Choroid plexus epithelial cell (primary cell): ENCODE data around the gene CD300LB.
"Not testable (repeated sequence)": the region's sequence is repeated elsewhere in the genome, so short reads cannot be mapped to it uniquely, and the experiment has no call there.

Experiments used
- DNase-seq: peaks from one replicate; pipeline ENCODE4 v3.0.0-alpha.2; 2010; ENCODE audit warnings: low read depth
- H3K4me3 ChIP-seq: 2 replicates; pipeline ENCODE4 v1.5.1; 2011; ENCODE audit warnings: low read depth, mild to moderate bottlenecking, control low read depth, low read length, moderate library complexity
- TF ChIP-seq, protein P1 (sequence below): conservative IDR thresholded peaks from 2 replicates; pipeline ENCODE4 v1.5.1; 2011; ENCODE audit warnings: low read depth, mild to moderate bottlenecking, control low read depth, inconsistent platforms, low read length, moderate library complexity

The CD300LB gene

GRCh38 chr17:74493331-74493833 is 37.9 kb downstream of the CD300LB start:
- peak; percentile 77 for DNase-seq
- H3K4me3 ChIP-seq = no peak overlapping the region
- TF ChIP-seq, protein P1, sequence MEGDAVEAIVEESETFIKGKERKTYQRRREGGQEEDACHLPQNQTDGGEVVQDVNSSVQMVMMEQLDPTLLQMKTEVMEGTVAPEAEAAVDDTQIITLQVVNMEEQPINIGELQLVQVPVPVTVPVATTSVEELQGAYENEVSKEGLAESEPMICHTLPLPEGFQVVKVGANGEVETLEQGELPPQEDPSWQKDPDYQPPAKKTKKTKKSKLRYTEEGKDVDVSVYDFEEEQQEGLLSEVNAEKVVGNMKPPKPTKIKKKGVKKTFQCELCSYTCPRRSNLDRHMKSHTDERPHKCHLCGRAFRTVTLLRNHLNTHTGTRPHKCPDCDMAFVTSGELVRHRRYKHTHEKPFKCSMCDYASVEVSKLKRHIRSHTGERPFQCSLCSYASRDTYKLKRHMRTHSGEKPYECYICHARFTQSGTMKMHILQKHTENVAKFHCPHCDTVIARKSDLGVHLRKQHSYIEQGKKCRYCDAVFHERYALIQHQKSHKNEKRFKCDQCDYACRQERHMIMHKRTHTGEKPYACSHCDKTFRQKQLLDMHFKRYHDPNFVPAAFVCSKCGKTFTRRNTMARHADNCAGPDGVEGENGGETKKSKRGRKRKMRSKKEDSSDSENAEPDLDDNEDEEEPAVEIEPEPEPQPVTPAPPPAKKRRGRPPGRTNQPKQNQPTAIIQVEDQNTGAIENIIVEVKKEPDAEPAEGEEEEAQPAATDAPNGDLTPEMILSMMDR = peak; percentile 93

- H3K4me3 ChIP-seq = no peak overlapping the region
- DNase-seq = no peak
- TF ChIP-seq, protein P1 = no peak
These were observed 39.6 kb downstream of the CD300LB start for GRCh38 chr17:74491626-74492025.

DNA sequence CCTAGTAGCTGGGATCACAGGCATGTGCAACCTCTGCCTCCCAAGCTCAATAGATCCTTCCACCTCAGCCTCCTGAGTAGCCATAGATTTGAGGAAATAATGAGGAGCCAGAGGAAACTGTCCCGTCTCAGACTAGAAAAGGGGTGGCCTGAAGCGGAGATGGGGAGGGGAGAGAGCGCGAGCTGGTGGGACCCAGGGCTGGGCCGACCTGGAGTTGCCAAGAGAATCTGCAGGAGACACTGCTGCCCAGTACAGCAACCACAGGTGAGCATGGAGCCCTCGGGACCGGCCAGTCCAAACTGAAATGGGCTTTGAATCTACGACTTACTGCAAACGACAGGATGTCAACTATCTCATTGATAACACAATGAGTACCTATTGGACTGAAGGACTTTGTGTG is 40.6 kb downstream of the CD300LB start:
- H3K4me3 ChIP-seq = no peak overlapping the region
- TF ChIP-seq, protein P1 = no peak
- DNase-seq = no peak

GRCh38 chr17:74488276-74488675 is 43.0 kb downstream of the CD300LB start:
- DNase-seq, H3K4me3 ChIP-seq: not testable (repeated sequence)

DNA sequence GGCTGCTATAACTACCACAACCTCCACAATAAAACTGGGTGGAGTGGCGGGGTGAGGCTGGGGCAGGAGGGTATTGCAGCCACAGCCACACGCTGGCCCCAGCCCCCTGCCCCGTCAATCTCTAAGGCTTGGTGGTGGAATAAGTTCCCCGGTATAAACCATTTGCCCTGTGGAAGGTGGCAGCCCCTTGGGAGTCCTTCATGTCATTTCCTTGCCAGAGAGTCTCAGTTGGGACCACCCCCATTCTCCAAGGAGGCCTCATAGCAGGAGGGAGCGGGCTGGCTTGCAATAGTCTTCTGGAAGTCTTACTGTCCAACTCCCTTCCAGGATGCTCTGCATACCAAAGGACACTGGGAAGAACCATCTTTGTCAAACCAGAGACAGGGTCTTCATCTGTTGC is 45.4 kb downstream of the CD300LB start:
- DNase-seq = no peak
- no peak overlapping the region for H3K4me3 ChIP-seq
- TF ChIP-seq, protein P1 = no peak

GRCh38 chr17:74485022-74485743 is 46.1 kb downstream of the CD300LB start:
- DNase-seq = no peak
- H3K4me3 ChIP-seq = no peak overlapping the region
- TF ChIP-seq, protein P1 = no peak

DNA sequence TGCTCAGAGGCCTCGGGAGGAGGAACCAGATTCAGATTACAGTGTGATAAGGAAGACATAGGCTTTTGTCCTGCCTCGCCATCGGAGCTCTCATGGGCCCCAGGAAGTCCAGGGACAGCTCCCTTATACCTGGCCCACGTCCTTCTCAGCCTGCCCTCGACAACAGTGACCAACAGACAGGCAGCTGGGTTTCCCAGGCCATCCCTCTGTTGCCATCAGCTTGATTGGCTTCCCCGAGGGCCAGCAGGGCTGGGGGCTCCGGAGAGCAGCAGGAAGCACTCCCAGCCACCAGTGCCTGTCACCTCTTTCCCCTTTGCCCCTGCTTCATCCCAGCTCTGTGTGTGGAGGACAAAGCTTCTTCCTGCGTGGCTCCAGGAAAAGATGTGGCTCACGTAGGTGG is 47.2 kb downstream of the CD300LB start:
- DNase-seq = no peak
- no peak overlapping the region for H3K4me3 ChIP-seq
- TF ChIP-seq, protein P1 = no peak
